DMS79 treated with DMSO at 0.1 percent for 48 hours (cell line): ENCODE results near the gene CAPN13.

ENCODE experiments used
- DNase-seq: peaks from one replicate; lab custom pipeline; 2025; lab: John Stamatoyannopoulos, UW

Gene CAPN13

DNA sequence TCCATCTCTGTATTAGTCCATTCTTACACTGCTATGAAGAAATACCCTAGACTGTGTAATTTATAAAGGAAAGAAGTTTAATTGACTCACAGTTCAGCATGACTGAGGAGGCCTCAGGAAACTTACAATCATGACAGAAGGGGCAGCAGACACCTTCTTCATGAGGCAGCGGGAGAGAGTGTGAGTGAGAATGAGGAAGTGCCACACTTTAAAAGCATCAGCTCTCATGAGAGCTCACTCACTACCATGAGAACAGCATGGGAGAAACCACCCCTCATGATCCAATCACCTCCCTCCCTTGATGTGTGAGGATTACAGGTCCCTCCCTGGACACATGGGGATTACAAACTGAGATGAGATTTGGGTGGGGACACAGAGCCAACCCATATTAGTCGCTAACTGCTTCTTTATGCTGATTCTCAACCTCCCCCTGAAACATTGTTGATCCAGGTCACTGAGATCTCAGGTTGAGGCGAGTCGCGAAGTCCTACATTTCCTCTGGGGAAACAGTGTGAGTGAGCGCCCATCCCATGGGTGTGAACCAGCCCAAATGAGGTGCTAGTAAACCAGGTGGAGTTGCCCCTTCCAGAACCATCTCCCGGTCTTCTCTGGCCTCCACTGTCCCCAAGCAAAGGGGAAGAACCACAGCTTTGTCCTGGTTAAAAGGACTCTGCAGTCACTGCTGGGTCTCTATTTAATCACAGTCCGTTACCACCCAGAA lies 123.8 kb downstream of the CAPN13 start:
- no peak for DNase-seq

DNA sequence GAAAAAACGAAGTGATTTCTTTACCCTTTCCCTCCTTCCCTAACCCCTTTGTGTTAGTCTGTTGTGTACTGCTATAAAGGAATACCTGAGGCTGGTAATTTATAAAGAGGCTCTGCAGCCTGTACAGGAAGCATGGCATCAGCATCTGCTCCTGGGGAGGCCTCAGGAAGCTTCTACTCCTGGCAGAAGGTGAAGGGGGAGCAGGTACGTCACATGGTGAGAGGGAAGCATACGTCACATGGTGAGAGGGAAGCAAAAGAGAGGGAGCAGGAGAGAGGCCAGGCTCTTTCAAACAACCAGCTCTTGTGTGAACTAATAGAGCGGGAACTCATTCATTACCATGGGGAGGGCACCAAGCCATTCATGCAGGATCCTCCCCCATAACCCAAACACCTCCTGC lies 126.2 kb downstream of the CAPN13 start:
- DNase-seq = no peak

- DNase-seq = no peak
Measured at GRCh38 chr2:30680121-30680520, 127.1 kb downstream of the CAPN13 start.

- no peak for DNase-seq
Measured at GRCh38 chr2:30679426-30680088, 127.7 kb downstream of the CAPN13 start.

DNA sequence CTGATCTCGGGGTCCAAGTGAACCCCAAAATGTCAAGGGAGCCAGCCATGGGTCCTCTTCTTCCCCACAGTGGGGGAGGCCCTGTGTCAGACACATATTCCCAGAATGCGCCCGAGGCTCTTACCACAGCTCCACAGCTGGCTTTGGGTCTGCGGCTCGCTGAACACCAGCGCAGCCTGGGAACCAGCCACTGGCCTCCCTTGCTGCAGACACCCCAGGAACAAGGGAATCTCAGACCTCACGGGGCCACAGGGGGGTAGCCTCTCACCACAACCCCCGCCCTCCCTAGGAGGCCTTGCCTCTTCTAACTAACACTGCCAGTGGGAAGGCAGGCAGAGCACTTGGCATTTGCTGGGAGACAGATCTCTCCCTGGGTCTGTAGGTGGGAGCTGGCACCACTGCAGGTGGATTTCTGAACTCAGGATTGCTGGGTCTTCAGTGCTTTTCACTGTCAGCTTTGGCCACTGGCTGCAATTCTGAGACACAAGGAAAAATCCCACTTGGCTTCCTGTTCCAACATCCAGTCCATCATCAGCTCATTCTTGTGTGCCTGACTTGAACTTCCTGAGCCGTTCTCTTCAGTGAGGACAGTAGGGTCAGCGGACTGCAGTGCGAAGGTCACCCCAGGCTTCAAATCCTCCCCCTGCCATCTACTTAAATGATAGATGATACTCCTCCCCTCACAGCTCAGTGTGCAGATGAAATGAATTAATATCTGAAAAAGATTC lies 128.7 kb downstream of the CAPN13 start:
- DNase-seq = no peak

DNA sequence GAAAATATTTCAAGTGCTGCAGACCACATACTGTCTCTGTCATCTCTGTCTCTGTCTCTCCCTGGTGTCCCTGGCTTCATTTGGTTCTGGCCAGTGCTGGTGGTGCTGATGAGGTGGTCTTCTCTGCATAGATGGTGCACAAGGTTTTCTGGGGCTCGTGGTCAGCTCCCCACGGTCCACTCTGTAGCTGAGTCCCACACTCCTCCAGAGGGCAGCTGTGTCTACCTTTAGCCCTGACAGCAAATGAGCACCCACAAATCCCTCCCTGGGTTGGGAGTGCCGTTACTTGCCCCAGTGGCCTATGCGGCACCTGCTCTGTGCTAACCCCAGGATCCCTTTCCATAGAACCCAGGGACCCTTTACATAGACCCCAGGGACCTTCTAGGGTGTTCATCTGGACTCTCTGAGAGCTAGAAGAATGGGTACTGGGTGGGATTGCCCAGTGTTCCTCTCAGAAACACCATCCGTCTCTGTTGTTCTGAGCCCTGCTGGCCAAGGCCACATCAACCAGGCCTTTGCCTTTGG lies 129.3 kb downstream of the CAPN13 start:
- DNase-seq = no peak

GRCh38 chr2:30677231-30677630 lies 130.0 kb downstream of the CAPN13 start:
- DNase-seq = no peak

- DNase-seq = no peak
Measured at GRCh38 chr2:30675758-30676157, 131.5 kb downstream of the CAPN13 start.

DNA sequence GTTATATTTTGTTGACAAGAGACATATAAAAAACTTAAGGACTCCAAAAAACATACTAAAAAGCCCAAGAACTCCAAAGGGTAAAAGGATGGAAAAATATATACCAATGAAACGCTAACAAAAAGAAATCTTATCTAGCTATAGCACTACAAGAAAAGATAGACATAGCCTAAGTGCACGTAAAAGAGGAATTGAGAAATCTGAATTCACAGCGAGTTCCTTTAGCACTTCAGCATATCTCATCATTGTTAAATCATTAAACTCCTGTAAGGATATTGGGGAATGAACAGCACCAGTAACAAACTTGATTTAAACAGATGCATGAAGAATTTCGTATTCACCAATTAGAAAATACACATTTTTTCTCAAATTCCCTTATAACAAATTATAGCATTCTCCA lies 134.1 kb downstream of the CAPN13 start:
- DNase-seq = no peak
